Parathyroid adenoma (tissue), 2 donors: ENCODE measurements around the gene GPR180.

Experiments
- H2AFZ ChIP-seq: fragments of 300-600 bp; sonication (generic); one replicate; pipeline ENCODE4 v1.7.0; 2017; ENCODE audit warnings: antibody characterized with exemption, mild to moderate bottlenecking
- H3K27ac ChIP-seq: fragments of 300-600 bp; sonication (generic); one replicate; pipeline ENCODE4 v1.7.0; 2017
- H3K27me3 ChIP-seq: fragments of 300-600 bp; sonication (generic); one replicate; pipeline ENCODE4 v1.7.0; 2017; ENCODE audit warnings: low read length; ENCODE audit not compliant: control insufficient read depth, insufficient read depth
- H3K36me3 ChIP-seq: fragments of 300-600 bp; sonication (generic); one replicate; pipeline ENCODE4 v1.7.0; 2017; ENCODE audit warnings: low read length; ENCODE audit not compliant: control insufficient read depth, insufficient read depth
- H3K4me1 ChIP-seq: fragments of 300-600 bp; sonication (generic); one replicate; pipeline ENCODE4 v1.7.0; 2017; ENCODE audit warnings: control low read depth
- H3K4me2 ChIP-seq: fragments of 300-600 bp; sonication (generic); one replicate; pipeline ENCODE4 v1.7.0; 2017; ENCODE audit warnings: low read length
- H3K4me3 ChIP-seq: fragments of 300-600 bp; sonication (generic); one replicate; pipeline ENCODE4 v1.7.0; 2017; ENCODE audit warnings: low read depth, low read length
- H3K79me2 ChIP-seq: fragments of 300-600 bp; sonication (generic); one replicate; pipeline ENCODE4 v1.7.0; 2017; ENCODE audit warnings: control low read depth
- H3K9ac ChIP-seq: fragments of 300-600 bp; sonication (generic); one replicate; pipeline ENCODE4 v1.7.0; 2017; ENCODE audit warnings: mild to moderate bottlenecking
- H3K9me3 ChIP-seq: fragments of 300-600 bp; sonication (generic); one replicate; pipeline ENCODE4 v1.7.0; 2017; ENCODE audit warnings: low read length; ENCODE audit not compliant: control insufficient read depth
- CTCF ChIP-seq: fragments of 300-600 bp; sonication (generic); IDR thresholded peaks from one replicate; pipeline ENCODE4 v1.7.0; 2017; ENCODE audit warnings: antibody characterized with exemption, mild to moderate bottlenecking
- donor health status: primary hyperparathyroidism.

The GPR180 gene

GRCh38 chr13:94620286-94620896 lies 18.7 kb downstream of the GPR180 start:
- TF ChIP-seq CTCF = peak; percentile 14
- H3K4me2 ChIP-seq = no peak overlapping the region
- H3K4me3 ChIP-seq = no peak overlapping the region
- H3K9ac ChIP-seq = no peak overlapping the region
- H3K36me3 ChIP-seq = no peaks in the 10 kb centered on the region
- no peak overlapping the region for H3K27ac ChIP-seq
- H3K27me3 ChIP-seq = no peaks in the 10 kb centered on the region
- H2AFZ ChIP-seq = no peak overlapping the region
- no peaks in the 10 kb centered on the region for H3K79me2 ChIP-seq
- H3K4me1 ChIP-seq = no peaks in the 10 kb centered on the region
- no peaks in the 10 kb centered on the region for H3K9me3 ChIP-seq

- H3K4me1 ChIP-seq = no peaks in the 10 kb centered on the region
- H3K9me3 ChIP-seq = no peaks in the 10 kb centered on the region
- H3K36me3 ChIP-seq = no peaks in the 10 kb centered on the region
- no peak for TF ChIP-seq CTCF
- H2AFZ ChIP-seq = no peak overlapping the region
- no peaks in the 10 kb centered on the region for H3K27me3 ChIP-seq
- H3K9ac ChIP-seq = no peak overlapping the region
- H3K27ac ChIP-seq = no peak overlapping the region
- no peaks in the 10 kb centered on the region for H3K79me2 ChIP-seq
- H3K4me2 ChIP-seq = no peak overlapping the region
- no peak overlapping the region for H3K4me3 ChIP-seq
Measured at GRCh38 chr13:94622344-94622743, 20.7 kb downstream of the GPR180 start.

- H3K9ac ChIP-seq = no peak overlapping the region
- no peak overlapping the region for H3K4me2 ChIP-seq
- no peaks in the 10 kb centered on the region for H3K79me2 ChIP-seq
- H2AFZ ChIP-seq = no peak overlapping the region
- no peaks in the 10 kb centered on the region for H3K4me1 ChIP-seq
- H3K27ac ChIP-seq = no peak overlapping the region
- H3K9me3 ChIP-seq = no peaks in the 10 kb centered on the region
- no peaks in the 10 kb centered on the region for H3K27me3 ChIP-seq
- no peak overlapping the region for H3K4me3 ChIP-seq
- no peaks in the 10 kb centered on the region for H3K36me3 ChIP-seq
- no peak for TF ChIP-seq CTCF
Measured at GRCh38 chr13:94623316-94623715, 21.7 kb downstream of the GPR180 start.

GRCh38 chr13:94630858-94631257 lies 29.2 kb downstream of the GPR180 start:
- Histone ChIP-seq H3K4me1 (no peaks in the 10 kb centered on the region), H3K9me3 (no peaks in the 10 kb centered on the region), H3K4me2 (no peak overlapping the region), H3K79me2 (no peaks in the 10 kb centered on the region), H2AFZ (no peak overlapping the region), H3K27ac (no peak overlapping the region), H3K27me3 (no peaks in the 10 kb centered on the region), H3K4me3 (no peak overlapping the region), H3K36me3 (no peaks in the 10 kb centered on the region), H3K9ac (no peak overlapping the region)
- TF ChIP-seq CTCF = no peak
